ENCODE results near the gene FANK1. TPM values are rescaled to one million over a fixed set of nuclear protein-coding genes. Genes with fewer than 3 reads are reported as not detected.

Gene FANK1
- total RNA-seq, 2 donors from 2014 or later = not detected

- peaks cover 21% of the 10 kb centered on the region for H3K36me3 ChIP-seq
- no peaks in the 10 kb centered on the region for H3K9me3 ChIP-seq
- H3K4me3 ChIP-seq = no peak overlapping the region
- no peak for ATAC-seq (ENCODE audit: insufficient number of reproducible peaks, low FRiP score, low read depth)
- no peak overlapping the region for H3K27ac ChIP-seq
- H3K4me1 ChIP-seq (ENCODE audit: control insufficient read depth in 1 of 2, low read depth in 2 of 2) = no peaks in the 10 kb centered on the region
- no peak for TF ChIP-seq CTCF (IDR thresholded peaks at IDR 0.05)
- H3K27me3 ChIP-seq (replicated peaks; ENCODE audit: insufficient read depth) = no peaks in the 10 kb centered on the region
- DNase-seq (ENCODE audit: low spot score) = no peak
Measured at GRCh38 chr10:125850766-125851731, 45.3 kb upstream of the FANK1 start.

- Histone ChIP-seq H3K4me1 (ENCODE audit: control insufficient read depth in 1 of 2, low read depth in 2 of 2) (no peaks in the 10 kb centered on the region), H3K9me3 (no peaks in the 10 kb centered on the region), H3K4me3 (no peak overlapping the region), H3K36me3 (peaks cover 15% of the 10 kb centered on the region), H3K27ac (no peak overlapping the region), H3K27me3 (replicated peaks; ENCODE audit: insufficient read depth) (no peaks in the 10 kb centered on the region)
- TF ChIP-seq CTCF (IDR thresholded peaks at IDR 0.05) = no peak
- ATAC-seq (ENCODE audit: insufficient number of reproducible peaks, low FRiP score, low read depth) (no peak), DNase-seq (ENCODE audit: low spot score) (no peak)
Measured at GRCh38 chr10:125852487-125852886, 43.9 kb upstream of the FANK1 start.

- ATAC-seq (ENCODE audit: insufficient number of reproducible peaks, low FRiP score, low read depth) = no peak
- no peak for DNase-seq (ENCODE audit: low spot score)
- Histone ChIP-seq H3K9me3 (no peaks in the 10 kb centered on the region), H3K27ac (no peak overlapping the region), H3K4me1 (ENCODE audit: control insufficient read depth in 1 of 2, low read depth in 2 of 2) (no peaks in the 10 kb centered on the region), H3K27me3 (replicated peaks; ENCODE audit: insufficient read depth) (no peaks in the 10 kb centered on the region), H3K4me3 (no peak overlapping the region), H3K36me3 (peaks cover 2% of the 10 kb centered on the region)
- no peak for TF ChIP-seq CTCF (IDR thresholded peaks at IDR 0.05)
Measured at GRCh38 chr10:125857185-125857760, 39.1 kb upstream of the FANK1 start.

GRCh38 chr10:125859128-125859817 is 37.1 kb upstream of the FANK1 start:
- no peak for DNase-seq (ENCODE audit: low spot score)
- TF ChIP-seq CTCF (IDR thresholded peaks at IDR 0.05) = no peak
- Histone ChIP-seq H3K4me3 (no peak overlapping the region), H3K27me3 (replicated peaks; ENCODE audit: insufficient read depth) (no peaks in the 10 kb centered on the region), H3K27ac (no peak overlapping the region), H3K4me1 (ENCODE audit: control insufficient read depth in 1 of 2, low read depth in 2 of 2) (no peaks in the 10 kb centered on the region), H3K36me3 (no peaks in the 10 kb centered on the region), H3K9me3 (no peaks in the 10 kb centered on the region)
- no peak for ATAC-seq (ENCODE audit: insufficient number of reproducible peaks, low FRiP score, low read depth)

- ATAC-seq (ENCODE audit: insufficient number of reproducible peaks, low FRiP score, low read depth) = no peak
- H3K4me1 ChIP-seq (ENCODE audit: control insufficient read depth in 1 of 2, low read depth in 2 of 2) = no peaks in the 10 kb centered on the region
- no peak for TF ChIP-seq CTCF (IDR thresholded peaks at IDR 0.05)
- peaks cover 21% of the 10 kb centered on the region for H3K36me3 ChIP-seq
- H3K27me3 ChIP-seq (replicated peaks; ENCODE audit: insufficient read depth) = no peaks in the 10 kb centered on the region
- H3K27ac ChIP-seq = no peak overlapping the region
- no peak overlapping the region for H3K4me3 ChIP-seq
- H3K9me3 ChIP-seq = no peaks in the 10 kb centered on the region
- DNase-seq (ENCODE audit: low spot score) = no peak
Measured at GRCh38 chr10:125865120-125865519, 31.2 kb upstream of the FANK1 start.
